SJSA1 (cell line): ENCODE results near the gene FBXO24. TPM values are rescaled to one million over a fixed set of nuclear protein-coding genes. Genes with fewer than 3 reads are reported as not detected.
"Not testable (repeated sequence)": the region's sequence is repeated elsewhere in the genome, so short reads cannot be mapped to it uniquely, and the experiment has no call there.

ENCODE experiments used
- DNase-seq, 2 experiments: peaks; one replicate each; pipeline ENCODE4 v3.0.0-alpha.2; 2015 to 2020; ENCODE audit warnings: low spot score in 2 of 2, low read depth in 1 of 2
- H3K27ac ChIP-seq: fragments of 250-450 bp; sonication (Bioruptor Pico); 2 replicates; pipeline ENCODE4 v1.5.1; 2020; ENCODE audit warnings: mild to moderate bottlenecking, moderate library complexity
- H3K27me3 ChIP-seq: fragments of 250-450 bp; sonication (Bioruptor Pico); replicated peaks from 2 replicates; pipeline ENCODE4 v1.5.1; 2020; ENCODE audit warnings: mild to moderate bottlenecking, moderate library complexity
- H3K36me3 ChIP-seq: fragments of 250-450 bp; sonication (Bioruptor Pico); 2 replicates; pipeline ENCODE4 v1.5.1; 2020; ENCODE audit warnings: mild to moderate bottlenecking
- H3K4me1 ChIP-seq: fragments of 250-450 bp; sonication (Bioruptor Pico); replicated peaks from 2 replicates; pipeline ENCODE4 v1.6.1; 2021; ENCODE audit warnings: mild to moderate bottlenecking
- H3K4me3 ChIP-seq: fragments of 250-450 bp; sonication (Bioruptor Pico); 2 replicates; pipeline ENCODE4 v1.5.1; 2020; ENCODE audit warnings: mild to moderate bottlenecking
- H3K9me3 ChIP-seq: fragments of 250-450 bp; sonication (Bioruptor Pico); replicated peaks from 2 replicates; pipeline ENCODE4 v1.5.1; 2020; ENCODE audit warnings: mild to moderate bottlenecking
- total RNA-seq: library from RNA; depleted of rRNA; stranded (reverse); fragments of >200 nt; shearing (Covaris generic); gene quantifications from 2 replicates; pipeline ENCODE4 v1.2.3, GENCODE V29; 2014; rRNA removed

The FBXO24 gene
- total RNA-seq = 0.13 TPM in 1 of 2 replicates, not detected in the other

DNA sequence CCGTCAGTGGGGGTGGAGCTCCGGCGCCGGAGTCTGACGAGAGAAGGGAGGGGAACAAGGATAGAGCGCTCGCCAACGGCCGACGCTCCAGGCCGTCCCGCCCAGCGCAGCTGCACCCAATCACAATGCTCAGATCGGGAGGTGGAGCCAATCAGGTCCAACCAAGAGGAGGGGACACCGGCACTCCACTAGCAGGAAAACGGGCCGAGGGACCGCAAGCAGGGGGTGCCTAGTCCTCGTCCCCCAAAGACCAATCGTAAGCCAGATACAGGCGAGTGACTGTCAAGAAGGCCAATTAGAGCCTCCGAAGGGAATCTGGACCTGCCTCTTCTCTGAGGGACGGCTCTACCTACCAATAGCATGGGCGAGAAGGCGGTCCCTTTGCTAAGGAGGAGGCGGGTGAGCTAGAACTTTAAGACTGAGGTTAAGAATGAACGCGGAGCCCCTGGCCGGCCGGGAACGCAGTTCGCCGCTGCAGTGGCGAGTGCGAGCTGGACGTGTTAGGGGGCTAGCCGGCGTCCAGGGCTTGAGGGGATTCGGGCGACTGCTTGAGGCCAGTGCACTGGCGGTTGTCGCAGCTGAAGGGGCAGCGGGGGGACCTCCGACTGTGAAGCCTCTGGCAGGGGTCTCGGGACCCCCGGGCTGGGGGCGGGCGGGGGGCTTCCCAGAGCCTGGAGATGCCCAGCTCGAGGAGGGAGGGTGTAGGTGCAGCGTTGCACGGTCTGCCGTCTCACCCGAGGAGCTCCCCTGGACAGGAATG is at the start of gene FBXO24:
FBXO24 (plus strand) TSS at position 63 of the 760 bp plus-strand sequence; CDS start at position 361, 298 bp downstream.
- Histone ChIP-seq H3K4me1 (peaks cover 10% of the 10 kb centered on the region), H3K9me3 (no peaks in the 10 kb centered on the region), H3K27ac (peak within 1 kb of the TSS; percentile 74), H3K4me3 (peak within 1 kb of the TSS; percentile 83), H3K36me3 (peaks cover 26% of the 10 kb centered on the region), H3K27me3 (no peaks in the 10 kb centered on the region)
- peak; percentile 100 for DNase-seq

DNA sequence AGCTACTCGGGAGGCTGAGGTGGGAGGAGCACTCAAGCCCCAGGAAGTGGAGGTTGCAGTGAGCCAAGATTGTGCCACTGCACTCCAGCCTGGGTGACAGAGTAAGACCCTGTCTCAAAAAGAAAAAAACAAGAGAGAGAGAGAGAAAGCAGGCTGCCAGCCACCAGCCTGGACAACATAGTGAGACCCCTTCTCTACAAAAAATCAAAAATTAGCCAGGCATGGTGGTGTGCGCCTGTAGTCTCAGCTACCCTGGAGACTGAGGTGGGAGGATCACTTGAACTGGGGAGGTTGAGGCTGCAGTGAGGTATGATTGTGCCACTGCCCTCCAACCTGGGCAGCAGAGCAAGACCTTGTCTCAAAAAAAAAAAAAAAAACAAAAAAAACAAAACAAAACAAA is 49.4 kb upstream of the FBXO24 start:
- peaks cover 10% of the 10 kb centered on the region; the same call in 1 of the 2 replicates for H3K4me1 ChIP-seq
- not testable (repeated sequence) for H3K9me3 ChIP-seq, H3K27me3 ChIP-seq, H3K36me3 ChIP-seq, DNase-seq, H3K27ac ChIP-seq, H3K4me3 ChIP-seq

- Histone ChIP-seq H3K4me3 (peak overlapping the region; percentile 28), H3K27me3 (no peaks in the 10 kb centered on the region), H3K36me3 (no peaks in the 10 kb centered on the region), H3K4me1 (peaks cover 10% of the 10 kb centered on the region; the same call in 1 of the 2 replicates), H3K9me3 (no peaks in the 10 kb centered on the region), H3K27ac (peak overlapping the region; percentile 23)
- DNase-seq = no peak
Observed at GRCh38 chr7:100538348-100538653, 47.8 kb upstream of the FBXO24 start.

DNA sequence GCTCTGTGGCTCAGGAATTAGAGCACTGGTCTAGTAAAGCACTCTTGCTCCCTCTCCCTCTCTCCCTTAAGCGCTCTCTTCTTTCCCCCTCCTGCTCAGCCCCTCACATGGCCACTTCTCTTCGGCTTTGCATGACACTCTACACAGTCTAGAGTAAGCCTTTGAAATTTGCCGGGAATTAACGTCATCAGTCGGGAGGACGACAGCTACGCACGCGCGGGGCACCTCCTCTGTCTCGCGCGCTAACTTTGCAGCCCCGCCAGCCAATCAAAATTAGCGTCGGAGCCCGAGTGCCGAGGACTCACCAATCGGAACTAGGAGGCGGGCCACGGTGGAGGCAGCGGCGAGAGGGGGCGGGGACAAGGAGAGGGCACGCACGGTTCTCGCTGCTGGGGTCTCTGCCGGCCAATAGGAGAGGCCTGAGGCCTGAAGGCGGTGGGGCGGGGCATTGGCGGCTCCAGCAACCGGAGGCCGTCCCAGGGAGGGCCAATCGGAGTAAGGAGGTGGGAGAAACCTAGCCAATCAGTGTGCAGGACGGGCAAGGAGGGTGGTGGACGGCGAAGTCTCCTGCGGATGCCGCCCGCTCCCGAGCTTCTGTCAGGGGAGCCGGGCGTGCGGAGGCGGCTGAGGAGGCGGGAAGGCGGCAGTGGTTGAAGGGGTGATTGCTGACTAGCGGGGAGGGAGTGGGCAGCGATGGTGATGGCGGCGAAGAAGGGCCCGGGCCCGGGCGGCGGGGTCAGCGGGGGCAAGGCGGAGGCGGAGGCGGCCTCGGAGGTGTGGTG is 47.3 kb upstream of the FBXO24 start, which contains the start of gene AGFG2:
AGFG2 (plus strand) TSS at position 550 of the 782 bp plus-strand sequence; CDS start at position 694, 144 bp downstream.
- no peaks in the 10 kb centered on the region for H3K27me3 ChIP-seq
- no peaks in the 10 kb centered on the region for H3K36me3 ChIP-seq
- peak within 1 kb of the TSS; percentile 23 for H3K27ac ChIP-seq
- H3K4me3 ChIP-seq = peak within 1 kb of the TSS; percentile 64
- peaks cover 14% of the 10 kb centered on the region; the same call in 1 of the 2 replicates for H3K4me1 ChIP-seq
- DNase-seq = peak; percentile 100
- H3K9me3 ChIP-seq = no peaks in the 10 kb centered on the region

GRCh38 chr7:100539436-100540006 is 46.6 kb upstream of the FBXO24 start:
- Histone ChIP-seq H3K4me1 (peaks cover 19% of the 10 kb centered on the region; the same call in 1 of the 2 replicates), H3K27me3 (no peaks in the 10 kb centered on the region), H3K4me3 (peak overlapping the region; percentile 64), H3K36me3 (no peaks in the 10 kb centered on the region), H3K27ac (no peak overlapping the region), H3K9me3 (no peaks in the 10 kb centered on the region)
- DNase-seq = no peak

- Histone ChIP-seq H3K9me3 (no peaks in the 10 kb centered on the region), H3K27me3 (no peaks in the 10 kb centered on the region), H3K36me3 (no peaks in the 10 kb centered on the region), H3K27ac (no peak overlapping the region), H3K4me1 (peaks cover 25% of the 10 kb centered on the region), H3K4me3 (peak overlapping the region; percentile 64)
- no peak for DNase-seq
Observed at GRCh38 chr7:100540073-100540723, 45.9 kb upstream of the FBXO24 start.

- H3K36me3 ChIP-seq, H3K9me3 ChIP-seq, H3K4me3 ChIP-seq, H3K27ac ChIP-seq, H3K27me3 ChIP-seq, DNase-seq: not testable (repeated sequence)
- H3K4me1 ChIP-seq = peaks cover 36% of the 10 kb centered on the region
Observed at GRCh38 chr7:100541309-100541708, 44.8 kb upstream of the FBXO24 start.

DNA sequence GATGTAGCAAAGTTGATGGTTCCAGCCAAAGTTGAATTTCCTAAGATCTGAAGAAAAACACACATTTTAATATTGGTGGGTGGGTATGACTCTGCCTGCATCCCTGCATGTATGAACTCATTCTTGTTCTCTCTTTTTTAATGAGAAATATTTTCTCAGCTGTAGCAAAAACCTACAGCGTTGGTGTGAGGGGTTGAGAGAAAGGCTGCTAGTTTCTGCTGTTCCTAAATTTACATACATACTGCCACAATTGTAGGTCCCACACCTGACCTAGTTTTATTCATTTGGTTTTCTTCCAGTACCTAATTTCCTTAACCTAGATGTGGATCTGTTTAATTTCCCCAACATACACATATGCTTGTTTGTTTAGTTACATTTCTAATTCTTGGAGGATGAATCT is 42.5 kb upstream of the FBXO24 start:
- H3K4me3 ChIP-seq = no peak overlapping the region
- H3K4me1 ChIP-seq = peaks cover 47% of the 10 kb centered on the region
- no peak for DNase-seq
- H3K9me3 ChIP-seq = no peaks in the 10 kb centered on the region
- peaks cover 4% of the 10 kb centered on the region; the same call in 1 of the 2 replicates for H3K36me3 ChIP-seq
- no peaks in the 10 kb centered on the region for H3K27me3 ChIP-seq
- H3K27ac ChIP-seq = no peak overlapping the region

DNA sequence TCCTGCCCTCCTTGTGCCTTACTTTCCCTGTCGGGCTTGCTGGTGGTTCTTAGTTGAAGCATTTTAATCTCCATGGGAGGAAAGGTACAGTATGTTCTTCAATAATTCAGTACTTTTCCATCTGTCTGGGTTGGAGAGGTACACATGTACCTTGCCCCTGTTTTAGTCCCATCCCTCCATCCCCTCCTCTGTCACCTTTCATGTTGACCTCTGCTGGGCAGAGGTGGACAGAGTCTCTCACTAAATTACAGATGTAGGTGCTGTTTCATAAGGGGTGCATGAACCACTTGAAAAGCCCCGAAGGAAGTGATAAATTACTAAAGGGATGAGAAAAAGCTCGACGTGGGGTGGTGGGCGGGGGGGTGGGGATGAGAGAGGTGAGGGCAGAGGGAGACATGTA is 41.7 kb upstream of the FBXO24 start:
- Histone ChIP-seq H3K4me3 (no peak overlapping the region), H3K27ac (no peak overlapping the region), H3K27me3 (no peaks in the 10 kb centered on the region), H3K4me1 (peaks cover 48% of the 10 kb centered on the region), H3K36me3 (peaks cover 9% of the 10 kb centered on the region), H3K9me3 (no peaks in the 10 kb centered on the region)
- DNase-seq = no peak

- peak overlapping the region; percentile 72 for H3K27ac ChIP-seq
Observed at GRCh38 chr7:100544967-100545359, 41.2 kb upstream of the FBXO24 start.

GRCh38 chr7:100545360-100546128 is 40.6 kb upstream of the FBXO24 start:
- H3K27ac ChIP-seq = peak overlapping the region; percentile 72
- no peak overlapping the region for H3K4me3 ChIP-seq
- H3K9me3 ChIP-seq = no peaks in the 10 kb centered on the region
- H3K27me3 ChIP-seq = no peaks in the 10 kb centered on the region
- peaks cover 18% of the 10 kb centered on the region for H3K36me3 ChIP-seq
- H3K4me1 ChIP-seq = peaks cover 48% of the 10 kb centered on the region
- DNase-seq = peak; percentile 85 to 86

More at GRCh38 chr7:100544967-100545359, 41.2 kb upstream of the FBXO24 start:
- peaks cover 15% of the 10 kb centered on the region for H3K36me3 ChIP-seq
- DNase-seq = no peak
- no peaks in the 10 kb centered on the region for H3K9me3 ChIP-seq
- no peaks in the 10 kb centered on the region for H3K27me3 ChIP-seq
- H3K4me3 ChIP-seq = no peak overlapping the region
- peaks cover 48% of the 10 kb centered on the region for H3K4me1 ChIP-seq

- DNase-seq = no peak
- Histone ChIP-seq H3K27me3 (no peaks in the 10 kb centered on the region), H3K9me3 (no peaks in the 10 kb centered on the region), H3K27ac (peak overlapping the region; percentile 72), H3K4me3 (no peak overlapping the region), H3K36me3 (peaks cover 19% of the 10 kb centered on the region), H3K4me1 (peaks cover 48% of the 10 kb centered on the region)
Observed at GRCh38 chr7:100546129-100546925, 39.8 kb upstream of the FBXO24 start.
